ENCODE data around the gene PHF14.

GRCh38 chr7:11083214-11083568 lies 109.5 kb downstream of the PHF14 start:
- TF ChIP-seq CTCF (IDR thresholded peaks at IDR 0.05) (no peak), EZH2 (IDR thresholded peaks at IDR 0.05; ENCODE audit: borderline replicate concordance, insufficient read depth, low read depth, low read length, poor library complexity, severe bottlenecking) (no peak)
